ENCODE data around the gene KIAA1958. TPM values are rescaled to one million over a fixed set of nuclear protein-coding genes. Genes with fewer than 3 reads are reported as not detected.

The KIAA1958 gene
- total and polyA plus RNA-seq, 4 donors = 0.99 to 7.1 (median 3.3) TPM

DNA sequence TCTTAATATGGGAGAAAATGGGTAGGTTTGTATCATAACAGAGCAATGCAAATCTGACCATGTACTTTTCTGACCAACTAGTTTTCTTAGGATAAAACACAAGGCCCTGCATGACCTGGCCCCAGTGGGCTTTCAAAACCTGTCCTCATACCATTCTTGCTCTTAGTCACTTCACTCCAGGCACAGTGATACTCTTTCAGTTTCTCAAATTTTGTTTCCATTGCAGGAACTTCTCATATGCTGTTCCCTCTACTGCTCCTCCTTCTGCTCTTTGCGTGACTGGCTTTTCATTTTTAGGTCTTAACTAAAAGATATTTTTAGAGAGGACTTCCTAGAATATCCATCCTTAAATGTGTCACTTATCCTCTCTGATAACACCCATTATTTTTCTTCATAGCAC is 118.9 kb downstream of the KIAA1958 start:
- Histone ChIP-seq H3K4me1 (ENCODE audit: control insufficient read depth in 4 of 4, insufficient read depth in 4 of 4, low read length in 3 of 4) (no peaks in the 10 kb centered on the region), H3K9me3 (ENCODE audit: control insufficient read depth in 4 of 4, low read length in 3 of 4) (no peaks in the 10 kb centered on the region), H3K27me3 (ENCODE audit: control insufficient read depth in 4 of 4, insufficient read depth in 4 of 4, low read length in 3 of 4) (no peaks in the 10 kb centered on the region), H3K4me3 (ENCODE audit: low read depth in 1 of 3, low read length in 3 of 3) (no peak overlapping the region), H3K27ac (ENCODE audit: low read depth in 1 of 2, low read length in 2 of 2) (no peak overlapping the region), H3K9ac (ENCODE audit: low read depth in 1 of 2, low read length in 2 of 2) (no peak overlapping the region), H3K36me3 (ENCODE audit: control insufficient read depth in 4 of 4, insufficient read depth in 3 of 4, low read depth in 1 of 4, low read length in 3 of 4) (no peaks in the 10 kb centered on the region)
- 80% methylated on average over 1 of the region's 1 CpG for WGBS
- TF ChIP-seq GABPA (IDR thresholded peaks at IDR 0.05 in 1 of 2, conservative IDR thresholded peaks at IDR 0.05 in 1 of 2) = no peak
- no peak for TF ChIP-seq HNF4A (conservative IDR thresholded peaks at IDR 0.05)
- TF ChIP-seq CTCF (IDR thresholded peaks at IDR 0.05; ENCODE audit: low read depth, low read length, missing input control) = no peak
- no peak for DNase-seq (ENCODE audit: low spot score)

- 93% methylated on average over 2 of the region's 2 CpGs for WGBS
- no peak overlapping the region for H3K9ac ChIP-seq (ENCODE audit: low read depth in 1 of 2, low read length in 2 of 2)
- H3K36me3 ChIP-seq (ENCODE audit: control insufficient read depth in 4 of 4, insufficient read depth in 3 of 4, low read depth in 1 of 4, low read length in 3 of 4) = no peaks in the 10 kb centered on the region
- TF ChIP-seq TAF1 (conservative IDR thresholded peaks at IDR 0.05) (no peak), EGR1 (IDR thresholded peaks at IDR 0.05; ENCODE audit: low read depth in 2 of 2) (no peak), HNF4A (conservative IDR thresholded peaks at IDR 0.05) (no peak), FOXA1 (IDR thresholded peaks at IDR 0.05) (no peak), RAD21 (IDR thresholded peaks at IDR 0.05) (no peak), REST (IDR thresholded peaks at IDR 0.05) (no peak), YY1 (IDR thresholded peaks at IDR 0.05) (no peak), ZBTB33 (IDR thresholded peaks at IDR 0.05) (no peak), RXRA (IDR thresholded peaks at IDR 0.05) (no peak), CTCF (IDR thresholded peaks at IDR 0.05; ENCODE audit: low read depth, low read length, missing input control) (no peak), FOXA2 (IDR thresholded peaks at IDR 0.05) (no peak)
- TF ChIP-seq, protein P1, sequence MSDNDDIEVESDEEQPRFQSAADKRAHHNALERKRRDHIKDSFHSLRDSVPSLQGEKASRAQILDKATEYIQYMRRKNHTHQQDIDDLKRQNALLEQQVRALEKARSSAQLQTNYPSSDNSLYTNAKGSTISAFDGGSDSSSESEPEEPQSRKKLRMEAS (IDR thresholded peaks at IDR 0.05) = no peak
- no peaks in the 10 kb centered on the region for H3K4me1 ChIP-seq (ENCODE audit: control insufficient read depth in 4 of 4, insufficient read depth in 4 of 4, low read length in 3 of 4)
- no peaks in the 10 kb centered on the region for H3K9me3 ChIP-seq (ENCODE audit: control insufficient read depth in 4 of 4, low read length in 3 of 4)
- no peak overlapping the region for H3K4me3 ChIP-seq (ENCODE audit: low read depth in 1 of 3, low read length in 3 of 3)
- no peaks in the 10 kb centered on the region for H3K27me3 ChIP-seq (ENCODE audit: control insufficient read depth in 4 of 4, insufficient read depth in 4 of 4, low read length in 3 of 4)
- H3K27ac ChIP-seq (ENCODE audit: low read depth in 1 of 2, low read length in 2 of 2) = no peak overlapping the region
- no peak for DNase-seq (ENCODE audit: low spot score)
These were observed 119.5 kb downstream of the KIAA1958 start for GRCh38 chr9:112605963-112606699.

Measured in liver (tissue), 9 donors.